Esophagus (tissue), 2 donors: ENCODE data around the gene EXOC3L2. TPM values are rescaled to one million over a fixed set of nuclear protein-coding genes. Genes with fewer than 3 reads are reported as not detected.

Source experiments
- H3K27ac ChIP-seq, 2 donors: one replicate each; pipeline ENCODE4 v1.5.1; 2013; ENCODE audit warnings: low read depth in 2 of 2, mild to moderate bottlenecking in 2 of 2, inconsistent platforms in 1 of 2, low read length in 1 of 2, moderate library complexity in 1 of 2
- H3K27me3 ChIP-seq, 2 donors: one replicate each; pipeline ENCODE4 v1.6.1; 2013; ENCODE audit warnings: low read length in 2 of 2, control low read depth in 1 of 2, mild to moderate bottlenecking in 1 of 2; ENCODE audit not compliant: insufficient read depth in 2 of 2, control insufficient read depth in 1 of 2
- H3K36me3 ChIP-seq, 2 donors: one replicate each; pipeline ENCODE4 v1.6.1; 2013; ENCODE audit warnings: low read length in 1 of 2; ENCODE audit not compliant: control insufficient read depth in 2 of 2, insufficient read depth in 2 of 2
- H3K4me1 ChIP-seq, 2 donors: one replicate each; pipeline ENCODE4 v1.6.1; 2013; ENCODE audit warnings: low read length in 1 of 2; ENCODE audit not compliant: control insufficient read depth in 2 of 2, insufficient read depth in 2 of 2
- H3K4me3 ChIP-seq, 2 donors: one replicate each; pipeline ENCODE4 v1.5.1; 2013; ENCODE audit warnings: low read length in 2 of 2, mild to moderate bottlenecking in 2 of 2, low read depth in 1 of 2, moderate library complexity in 1 of 2
- H3K9me3 ChIP-seq, 2 donors: one replicate each; pipeline ENCODE4 v1.6.1; 2013; ENCODE audit warnings: mild to moderate bottlenecking in 2 of 2, low read depth in 1 of 2, low read length in 1 of 2, moderate library complexity in 1 of 2; ENCODE audit not compliant: control insufficient read depth in 2 of 2, insufficient read depth in 1 of 2
- WGBS, 2 donors: extraction: QIAGEN DNeasy Blood & Tissue Kit; methylation state at CpG; one replicate each; pipeline ENCODE4 v1.1.7; 2013; 5-methylcytosine and 5-hydroxymethylcytosine counted together
- polyA plus RNA-seq, 2 donors: library from polyadenylated mRNA; stranded (reverse); fragments of 200-250 nt; gene quantifications; one replicate each; pipeline ENCODE4 v1.2.3, GENCODE V29; 2013
- donor health status: healthy with polysubstance abuse.
- donor health status: Bipolar disorder and iron deficiency.

Gene EXOC3L2
- polyA plus RNA-seq, 2 donors: 1.3 to 1.5 TPM

DNA sequence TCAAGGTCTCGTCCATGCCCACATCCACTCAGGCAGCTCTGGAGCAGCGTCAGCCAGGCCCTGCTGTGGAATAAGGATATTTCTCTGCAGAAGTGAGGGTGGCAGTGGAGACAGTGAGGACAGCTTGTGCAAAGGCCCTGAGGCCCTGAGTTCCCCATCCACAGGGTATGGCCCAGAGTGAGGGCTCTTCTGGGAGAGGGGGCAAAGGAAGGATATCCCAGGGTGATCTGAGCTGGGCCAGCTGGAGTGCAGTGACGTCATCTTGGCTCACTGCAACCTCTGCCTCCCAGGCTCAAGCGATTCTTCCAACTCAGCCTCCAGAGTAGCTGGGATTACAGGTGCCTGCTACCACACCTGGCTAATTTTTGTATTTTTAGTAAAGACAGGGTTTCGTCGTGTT is 17.4 kb upstream of the EXOC3L2 start:
- Histone ChIP-seq H3K4me3 (no peak overlapping the region), H3K4me1 (no peaks in the 10 kb centered on the region), H3K27me3 (no peaks in the 10 kb centered on the region), H3K27ac (no peak overlapping the region), H3K36me3 (peaks cover 3 to 12% of the 10 kb centered on the region in 2 donors), H3K9me3 (no peaks in the 10 kb centered on the region)
- WGBS, 2 donors: 89 to 95% methylated on average over 6 of the region's 6 CpGs

GRCh38 chr19:45258862-45259261 is 13.7 kb upstream of the EXOC3L2 start:
- 96 to 97% methylated on average over 16 to 19 of the region's 19 CpGs for WGBS, 2 donors
- H3K27ac ChIP-seq: no peak overlapping the region

DNA sequence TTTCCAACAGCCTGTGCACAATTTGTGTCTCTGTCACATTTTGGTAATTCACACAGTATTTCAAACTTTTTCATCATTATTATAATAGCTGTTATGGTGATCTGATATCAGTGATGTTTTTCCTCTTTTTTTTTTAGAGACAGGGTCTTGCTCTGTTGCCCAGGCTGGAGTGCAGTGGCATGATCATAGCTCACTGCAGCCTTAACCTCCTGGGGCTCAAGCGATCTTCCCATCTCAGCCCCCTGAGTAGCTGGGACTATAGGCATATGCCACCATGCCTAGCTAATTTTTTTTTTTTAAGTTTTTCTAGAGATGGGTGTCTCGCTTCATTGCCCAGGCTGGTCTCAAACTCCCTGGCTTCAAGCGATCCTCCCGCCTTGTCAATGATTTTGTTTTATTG is 11.6 kb upstream of the EXOC3L2 start:
- Histone ChIP-seq H3K36me3 (peaks cover 0 to 11% of the 10 kb centered on the region in 2 donors), H3K4me1 (peaks cover 0 to 14% of the 10 kb centered on the region in 2 donors), H3K27ac (no peak overlapping the region), H3K4me3 (no peak overlapping the region), H3K27me3 (no peaks in the 10 kb centered on the region), H3K9me3 (no peaks in the 10 kb centered on the region)
- 96 to 99% methylated on average over 4 of the region's 4 CpGs for WGBS, 2 donors

More at GRCh38 chr19:45258862-45259261, 13.7 kb upstream of the EXOC3L2 start:
- peaks cover 0 to 6% of the 10 kb centered on the region in 2 donors for H3K4me1 ChIP-seq
- H3K4me3 ChIP-seq: no peak overlapping the region
- no peaks in the 10 kb centered on the region for H3K27me3 ChIP-seq
- peaks cover 3 to 13% of the 10 kb centered on the region in 2 donors for H3K36me3 ChIP-seq
- no peaks in the 10 kb centered on the region for H3K9me3 ChIP-seq

DNA sequence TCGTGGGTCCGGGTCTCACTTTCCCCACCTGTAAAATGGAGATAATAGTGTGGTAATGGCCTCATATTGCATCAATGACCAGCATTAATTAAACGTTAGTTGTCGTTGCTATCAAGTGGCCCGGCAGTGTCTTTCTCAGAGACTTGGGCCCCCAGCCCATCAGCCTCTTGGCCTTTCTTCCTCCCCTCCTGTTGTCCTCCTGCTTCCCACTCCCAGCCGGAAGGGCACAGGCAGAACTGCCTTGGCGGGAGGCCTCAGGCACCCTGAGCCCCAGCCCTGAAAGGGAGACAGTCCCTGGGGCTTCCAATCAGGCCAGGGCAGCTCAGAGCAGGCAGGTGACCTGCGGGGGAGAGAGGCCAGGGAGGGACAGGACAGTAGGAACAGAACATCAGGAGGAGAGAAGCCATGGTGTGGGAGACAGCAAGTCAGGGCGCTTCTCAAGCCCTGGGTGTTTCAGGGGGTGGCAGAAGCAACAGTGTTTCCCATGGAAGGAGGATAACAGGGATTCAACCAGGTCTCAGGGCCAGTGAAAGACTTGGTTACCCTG is 10.5 kb upstream of the EXOC3L2 start:
- 87 to 88% methylated on average over 9 of the region's 9 CpGs for WGBS, 2 donors
- Histone ChIP-seq H3K9me3 (no peaks in the 10 kb centered on the region), H3K27ac (no peak overlapping the region), H3K4me1 (peaks cover 0 to 14% of the 10 kb centered on the region in 2 donors), H3K36me3 (peaks cover 0 to 8% of the 10 kb centered on the region in 2 donors), H3K27me3 (no peaks in the 10 kb centered on the region), H3K4me3 (no peak overlapping the region)

- H3K4me1 ChIP-seq: peaks cover 0 to 14% of the 10 kb centered on the region in 2 donors
- no peak overlapping the region for H3K4me3 ChIP-seq
- peaks cover 0 to 8% of the 10 kb centered on the region in 2 donors for H3K36me3 ChIP-seq
- no peak overlapping the region for H3K27ac ChIP-seq
- no peaks in the 10 kb centered on the region for H3K9me3 ChIP-seq
- WGBS, 2 donors: 65 to 68% methylated on average over 10 to 11 of the region's 11 CpGs
- H3K27me3 ChIP-seq: no peaks in the 10 kb centered on the region
Measured at GRCh38 chr19:45254044-45254531, 8.9 kb upstream of the EXOC3L2 start.

DNA sequence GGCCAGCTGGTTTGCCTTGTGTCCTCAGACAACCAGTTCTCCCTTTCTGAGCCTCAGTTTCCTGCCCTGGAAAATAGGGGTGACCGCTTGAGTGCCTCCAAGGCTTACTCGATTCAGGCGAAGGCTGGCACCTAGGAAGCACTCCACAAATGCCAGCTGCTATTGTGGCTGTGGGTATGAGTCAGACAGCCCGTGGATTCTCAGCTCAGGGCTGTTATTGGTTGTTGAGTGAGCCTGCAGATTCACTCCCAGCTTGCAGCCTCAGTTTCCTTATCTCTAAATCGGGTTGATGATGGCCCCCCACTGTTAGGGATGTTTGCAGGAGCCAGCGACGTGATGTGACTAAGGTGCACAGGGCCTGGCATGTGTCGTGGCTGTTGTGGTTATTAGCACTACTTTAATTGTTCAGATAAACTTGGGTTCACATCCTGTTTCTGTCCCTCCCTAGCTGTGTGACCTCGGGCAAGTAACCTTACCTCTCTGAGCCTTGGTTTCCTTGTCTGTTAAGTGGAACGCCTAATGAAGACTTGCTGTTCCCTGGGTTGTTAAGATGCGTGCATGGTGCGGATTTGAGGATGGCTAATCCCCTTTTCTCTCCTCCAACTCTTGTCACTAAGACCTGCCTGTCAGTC is 8.3 kb upstream of the EXOC3L2 start:
- no peak overlapping the region for H3K4me3 ChIP-seq
- H3K36me3 ChIP-seq: peaks cover 0 to 4% of the 10 kb centered on the region in 2 donors
- no peaks in the 10 kb centered on the region for H3K9me3 ChIP-seq
- H3K27me3 ChIP-seq: no peaks in the 10 kb centered on the region
- peaks cover 0 to 14% of the 10 kb centered on the region in 2 donors for H3K4me1 ChIP-seq
- WGBS, 2 donors: 57 to 58% methylated on average over 12 of the region's 12 CpGs
- peak overlapping the region in 1 of 2 donors; percentile 59 for H3K27ac ChIP-seq

- 1% methylated on average over 40 to 57 of the region's 57 CpGs for WGBS, 2 donors
- Histone ChIP-seq H3K27me3 (no peaks in the 10 kb centered on the region), H3K9me3 (no peaks in the 10 kb centered on the region), H3K4me3 (peak overlapping the region; percentile 64 to 65), H3K27ac (peak overlapping the region; percentile 19 to 68), H3K4me1 (peaks cover 0 to 14% of the 10 kb centered on the region in 2 donors), H3K36me3 (peaks cover 0 to 4% of the 10 kb centered on the region in 2 donors)
Measured at GRCh38 chr19:45251452-45252354, 6.5 kb upstream of the EXOC3L2 start.

DNA sequence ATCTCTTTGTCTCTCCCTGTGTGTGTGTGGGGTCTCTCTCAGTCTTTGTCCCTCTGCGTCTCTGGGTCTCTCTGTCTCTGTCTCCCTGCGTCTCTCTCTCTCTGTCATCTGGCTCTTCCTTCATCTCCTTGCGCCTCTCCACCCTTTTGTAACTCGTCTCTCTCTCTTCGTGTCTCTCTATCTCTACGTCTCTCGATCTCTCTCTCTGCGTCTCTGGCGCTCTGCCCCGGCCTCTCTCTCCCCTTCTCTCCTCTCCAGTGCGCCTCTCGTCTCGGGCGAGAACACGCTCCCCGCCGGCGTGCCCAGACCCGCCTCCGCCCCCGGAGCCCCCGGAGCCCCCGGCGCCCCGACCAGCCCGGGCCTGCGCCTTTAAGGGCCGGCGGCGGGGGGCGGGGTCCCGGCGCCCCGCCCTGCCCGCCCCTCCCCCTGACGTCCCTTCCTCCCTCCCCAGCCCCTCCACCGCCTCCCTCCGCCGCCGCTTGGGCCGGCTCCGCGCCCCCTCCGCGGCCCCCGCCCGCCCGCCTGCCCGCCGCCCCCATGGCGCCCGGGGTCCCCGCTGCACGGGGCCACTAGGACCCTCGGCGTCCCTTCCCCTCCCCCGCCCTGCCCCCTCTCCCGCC is 5.7 kb upstream of the EXOC3L2 start, which contains the start of gene MARK4:
Gene MARK4, plus strand, starts transcription at position 440 of the 620 bp plus-strand sequence. CDS start 318 bp downstream, outside the sequence.
- no peaks in the 10 kb centered on the region for H3K27me3 ChIP-seq
- 1% methylated on average over 32 to 51 of the region's 58 CpGs for WGBS, 2 donors
- peak within 1 kb of the TSS; percentile 64 to 65 for H3K4me3 ChIP-seq
- peak within 1 kb of the TSS; percentile 34 to 68 for H3K27ac ChIP-seq
- no peaks in the 10 kb centered on the region for H3K9me3 ChIP-seq
- H3K4me1 ChIP-seq: peaks cover 0 to 14% of the 10 kb centered on the region in 2 donors
- peaks cover 0 to 4% of the 10 kb centered on the region in 2 donors for H3K36me3 ChIP-seq
